Ovary (tissue), 9 donors: ENCODE data around the gene RHEB. TPM values are rescaled to one million over a fixed set of nuclear protein-coding genes. Genes with fewer than 3 reads are reported as not detected.

Experiments
- DNase-seq, 5 donors: peaks; one replicate each; pipeline ENCODE4 v3.0.0-alpha.2; 2019 to 2020
- H3K27ac ChIP-seq, 2 donors: fragments of 200-600 bp; one replicate each; pipeline versions ENCODE4 v1.5.1 to v1.8.0; 2019 to 2022
- H3K27me3 ChIP-seq: fragments of 200-600 bp; one replicate; pipeline ENCODE4 v1.8.0; 2022
- H3K36me3 ChIP-seq: fragments of 200-600 bp; sonication (generic); one replicate; pipeline ENCODE4 v1.5.1; 2019
- H3K4me1 ChIP-seq: one replicate; pipeline ENCODE4 v1.8.1; 2013; ENCODE audit warnings: mild to moderate bottlenecking, moderate library complexity; ENCODE audit not compliant: insufficient read depth
- H3K4me3 ChIP-seq: fragments of 200-600 bp; sonication (generic); one replicate; pipeline ENCODE4 v1.5.1; 2017
- H3K9me3 ChIP-seq, 2 donors: fragments of 200-600 bp in 1 of 2; sonication (generic) in 1 of 2; one replicate each; pipeline versions ENCODE4 v1.5.1 to v1.8.1; 2013 to 2019; ENCODE audit warnings: mild to moderate bottlenecking in 1 of 2, moderate library complexity in 1 of 2
- EP300 ChIP-seq: sonication (generic); formaldehyde crosslinking; IDR thresholded peaks from one replicate; pipeline ENCODE4 v1.6.1; 2017; ENCODE audit warnings: antibody characterized with exemption
- POLR2A ChIP-seq: fragments of 450-650 bp; IDR thresholded peaks from one replicate; pipeline ENCODE4 v1.6.1; 2017; ENCODE audit warnings: antibody characterized with exemption, mild to moderate bottlenecking, moderate library complexity
- WGBS, 3 donors: extraction: QIAGEN DNeasy Blood & Tissue Kit in 1 of 3; methylation state at CpG; one replicate each; pipeline versions ENCODE4 v1.1.5 to v1.1.7; 2013 to 2017; 5-methylcytosine and 5-hydroxymethylcytosine counted together
- intact Hi-C, 4 donors: fragments of 100-400 bp; cut with DNase I; formaldehyde crosslinking; loops; one replicate each; pipeline versions ENCODE4 v1.11.0 to v1.15.1; 2022 to 2023
- polyA plus RNA-seq, 2 donors: library from polyadenylated mRNA; stranded (reverse); fragments of 200-250 nt in 1 of 2; fragments of 350-450 nt in 1 of 2; fragmentation: Illumina TruSeq in 1 of 2; extraction: RNeasy Lipid Tissue Mini Kit (QIAGEN cat#74804) in 1 of 2; gene quantifications; one replicate each; pipeline ENCODE4 v1.2.3, GENCODE V29; 2013 to 2014
- total RNA-seq, 7 donors: library from RNA; depleted of rRNA in 2 of 7; stranded (reverse); fragments of >200 nt in 2 of 7; fragmentation: NEBNext Ultra II Directional in 3 of 7; extraction: Animal tissue kit (Norgen Biotek cat#: 25700) in 3 of 7; gene quantifications; one replicate each; pipeline versions ENCODE4 v1.1.0 to v1.2.4, GENCODE V29; 2016 to 2023
- TF ChIP-seq, protein P1 (sequence below), 3 donors: fragments of 450-650 bp in 2 of 3; fragments of 200-600 bp in 1 of 3; IDR thresholded peaks; one replicate each; pipeline versions ENCODE4 v1.5.1 to v1.8.0; 2016 to 2022; ENCODE audit warnings: antibody characterized with exemption in 3 of 3, mild to moderate bottlenecking in 1 of 3
- donor health status: DM: no; HTN: no; CAD: no; lungs with moderate emphysema.
- donor health status: DM: no; HTN: no; CAD: no.
- donor health status: Bipolar disorder and iron deficiency.
- donor health status: DM: yes; HTN: yes; CAD: no.
- donor health status: DM: no; HTN: no; CAD: no.
- donor health status: DM: yes; HTN: yes; CAD: no.

RHEB gene
- total and polyA plus RNA-seq, 9 donors, result 77.6 to 167 (median 91.8) TPM

- Histone ChIP-seq H3K27me3 (no peaks in the 10 kb centered on the region), H3K4me3 (no peak overlapping the region), H3K36me3 (no peaks in the 10 kb centered on the region), H3K4me1 (no peaks in the 10 kb centered on the region), H3K9me3 (no peaks in the 10 kb centered on the region), H3K27ac (no peak overlapping the region)
- WGBS, 3 donors, result 67 to 78% (median 70%) methylated on average over 10 of the region's 10 CpGs
- TF ChIP-seq EP300 (no peak), POLR2A (no peak)
- intact Hi-C loops, result no loop called here
- no peak for DNase-seq
Measured at GRCh38 chr7:151552352-151553028, 32.8 kb upstream of the RHEB start.

DNA sequence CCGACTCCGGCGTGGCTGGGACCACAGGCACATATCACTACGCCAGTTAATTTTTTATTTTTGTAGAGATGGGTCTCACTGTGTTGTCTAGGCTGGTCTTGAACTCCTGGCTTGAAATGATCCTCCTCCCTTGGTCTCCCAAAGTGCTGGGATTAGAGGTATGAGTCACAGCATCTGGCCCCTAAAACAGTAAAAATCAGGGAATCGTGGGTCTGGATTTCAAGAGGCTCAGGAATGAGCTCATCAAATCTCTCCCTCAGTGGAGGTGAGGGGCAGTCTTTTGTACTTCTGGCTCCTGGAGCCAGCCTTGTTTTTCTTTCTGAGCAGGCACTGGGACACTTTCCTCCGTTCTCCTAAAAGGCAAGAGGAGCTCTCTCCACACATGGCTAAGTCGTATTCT lies 32.1 kb upstream of the RHEB start:
- Histone ChIP-seq H3K36me3 (no peaks in the 10 kb centered on the region), H3K27ac (no peak overlapping the region), H3K9me3 (no peaks in the 10 kb centered on the region), H3K4me1 (no peaks in the 10 kb centered on the region), H3K4me3 (no peak overlapping the region), H3K27me3 (no peaks in the 10 kb centered on the region)
- no peak for TF ChIP-seq POLR2A
- TF ChIP-seq EP300, result no peak
- TF ChIP-seq, protein P1, sequence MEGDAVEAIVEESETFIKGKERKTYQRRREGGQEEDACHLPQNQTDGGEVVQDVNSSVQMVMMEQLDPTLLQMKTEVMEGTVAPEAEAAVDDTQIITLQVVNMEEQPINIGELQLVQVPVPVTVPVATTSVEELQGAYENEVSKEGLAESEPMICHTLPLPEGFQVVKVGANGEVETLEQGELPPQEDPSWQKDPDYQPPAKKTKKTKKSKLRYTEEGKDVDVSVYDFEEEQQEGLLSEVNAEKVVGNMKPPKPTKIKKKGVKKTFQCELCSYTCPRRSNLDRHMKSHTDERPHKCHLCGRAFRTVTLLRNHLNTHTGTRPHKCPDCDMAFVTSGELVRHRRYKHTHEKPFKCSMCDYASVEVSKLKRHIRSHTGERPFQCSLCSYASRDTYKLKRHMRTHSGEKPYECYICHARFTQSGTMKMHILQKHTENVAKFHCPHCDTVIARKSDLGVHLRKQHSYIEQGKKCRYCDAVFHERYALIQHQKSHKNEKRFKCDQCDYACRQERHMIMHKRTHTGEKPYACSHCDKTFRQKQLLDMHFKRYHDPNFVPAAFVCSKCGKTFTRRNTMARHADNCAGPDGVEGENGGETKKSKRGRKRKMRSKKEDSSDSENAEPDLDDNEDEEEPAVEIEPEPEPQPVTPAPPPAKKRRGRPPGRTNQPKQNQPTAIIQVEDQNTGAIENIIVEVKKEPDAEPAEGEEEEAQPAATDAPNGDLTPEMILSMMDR (IDR thresholded peaks at IDR 0.05), result no peak
- WGBS, 3 donors, result 73 to 79% (median 78%) methylated on average over 7 of the region's 7 CpGs
- DNase-seq, result no peak
- intact Hi-C loops, result no loop called here

GRCh38 chr7:151550656-151551286 lies 31.1 kb upstream of the RHEB start:
- no peak overlapping the region for H3K4me3 ChIP-seq
- no peak for DNase-seq
- no peaks in the 10 kb centered on the region for H3K4me1 ChIP-seq
- intact Hi-C loops, result no loop called here
- H3K27me3 ChIP-seq, result no peaks in the 10 kb centered on the region
- no peak overlapping the region for H3K27ac ChIP-seq
- H3K9me3 ChIP-seq, result no peaks in the 10 kb centered on the region
- 15 to 27% (median 15%) methylated on average over 3 of the region's 3 CpGs for WGBS, 3 donors
- TF ChIP-seq POLR2A (no peak), EP300 (no peak)
- TF ChIP-seq, protein P1 (IDR thresholded peaks at IDR 0.05), result no peak
- H3K36me3 ChIP-seq, result no peaks in the 10 kb centered on the region

DNA sequence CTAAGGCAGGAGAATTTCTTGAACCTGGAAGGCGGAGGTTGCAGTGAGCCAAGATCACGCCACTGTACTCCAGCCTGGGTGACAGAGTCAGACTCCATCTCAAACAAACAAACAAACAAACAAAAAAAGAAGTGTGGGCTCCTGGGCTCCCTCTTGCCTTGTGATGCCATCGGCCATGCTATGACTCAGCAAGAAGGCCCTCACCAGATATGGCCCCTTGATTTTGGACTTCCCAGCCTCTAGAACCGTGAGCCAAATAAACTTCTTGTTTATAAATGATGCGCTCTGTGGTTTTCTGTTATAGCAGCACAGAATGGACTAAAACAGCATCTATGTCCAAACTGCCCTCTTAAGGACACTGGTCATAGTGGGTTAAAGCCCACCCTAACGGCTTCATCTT lies 29.9 kb upstream of the RHEB start:
- Histone ChIP-seq H3K4me1 (no peaks in the 10 kb centered on the region), H3K36me3 (no peaks in the 10 kb centered on the region), H3K4me3 (no peak overlapping the region), H3K9me3 (no peaks in the 10 kb centered on the region), H3K27ac (no peak overlapping the region), H3K27me3 (no peaks in the 10 kb centered on the region)
- DNase-seq, result no peak
- 90 to 95% (median 94%) methylated on average over 6 of the region's 6 CpGs for WGBS, 3 donors
- TF ChIP-seq EP300 (no peak), POLR2A (no peak)
- TF ChIP-seq, protein P1 (IDR thresholded peaks at IDR 0.05), result no peak
- intact Hi-C loops, result no loop called here

GRCh38 chr7:151549083-151549482 lies 29.4 kb upstream of the RHEB start:
- H3K4me1 ChIP-seq, result no peaks in the 10 kb centered on the region
- TF ChIP-seq, protein P1 (IDR thresholded peaks at IDR 0.05), result no peak
- TF ChIP-seq EP300 (no peak), POLR2A (no peak)
- no peaks in the 10 kb centered on the region for H3K9me3 ChIP-seq
- 96 to 97% (median 97%) methylated on average over 7 of the region's 7 CpGs for WGBS, 3 donors
- no peaks in the 10 kb centered on the region for H3K36me3 ChIP-seq
- no peak overlapping the region for H3K27ac ChIP-seq
- intact Hi-C loops, result no loop called here
- no peaks in the 10 kb centered on the region for H3K27me3 ChIP-seq
- no peak overlapping the region for H3K4me3 ChIP-seq
- DNase-seq, result no peak
